NT2/D1 (cell line): ENCODE results near the gene ATXN1.

Source experiments
- YY1 ChIP-seq: IDR thresholded peaks from 2 replicates; pipeline ENCODE4 v1.6.1; 2011; ENCODE audit not compliant: insufficient read length, insufficient read depth
- ZNF274 ChIP-seq: IDR thresholded peaks from 2 replicates; pipeline ENCODE4 v1.6.1; 2011; ENCODE audit warnings: mild to moderate bottlenecking, low read depth, low read length

DNA sequence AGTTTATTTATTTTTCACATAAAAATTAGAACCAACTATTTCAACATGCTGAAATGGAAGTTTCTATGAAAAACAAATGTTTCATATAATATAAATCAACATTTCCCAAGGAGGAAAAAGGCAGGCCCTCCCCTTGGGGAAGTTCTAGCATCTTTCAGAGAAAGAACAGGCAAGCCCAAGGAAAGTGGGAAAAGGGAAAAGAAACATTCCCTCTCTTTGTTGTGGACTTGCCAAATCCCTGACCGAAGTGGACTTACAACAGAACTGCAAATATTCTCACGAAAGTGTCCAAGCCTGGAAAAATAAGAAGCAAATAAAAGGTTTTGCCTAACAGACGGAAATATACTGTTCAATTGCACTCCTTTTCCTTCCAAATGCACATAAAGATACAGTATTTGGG lies 214.4 kb downstream of the ATXN1 start:
- TF ChIP-seq ZNF274: no peak
- TF ChIP-seq YY1: no peak
